ENCODE measurements around the gene CDH4. TPM values are rescaled to one million over a fixed set of nuclear protein-coding genes. Genes with fewer than 3 reads are reported as not detected.

Gene CDH4
- total and polyA plus RNA-seq, 10 donors = 0.30 to 20.1 (median 7.7) TPM

- Histone ChIP-seq H3K36me3 (no peaks in the 10 kb centered on the region), H3K4me3 (no peak overlapping the region), H3K9me3 (peaks cover 0 to 34% (median 0%) of the 10 kb centered on the region in 8 donors), H3K27me3 (replicated peaks in 1 of 7) (no peaks in the 10 kb centered on the region), H3K4me1 (no peaks in the 10 kb centered on the region), H3K27ac (no peak overlapping the region)
- no peak for DNase-seq
- 78 to 88% (median 86%) methylated on average over 6 to 10 of the region's 10 CpGs for WGBS, 5 donors
- no peak for TF ChIP-seq CTCF (IDR thresholded peaks at IDR 0.05 in 8 of 11, conservative IDR thresholded peaks at IDR 0.05 in 3 of 11)
- no peak for TF ChIP-seq POLR2AphosphoS5 (IDR thresholded peaks at IDR 0.05)
- TF ChIP-seq POLR2A (IDR thresholded peaks at IDR 0.05) = no peak
- intact Hi-C loops (cut with DNase I; ENCODE audit: low total_unique reads) = no loop called here
Measured at GRCh38 chr20:61493798-61494305, 241.8 kb downstream of the CDH4 start.

GRCh38 chr20:61494763-61495575 lies 242.9 kb downstream of the CDH4 start:
- TF ChIP-seq CTCF (IDR thresholded peaks at IDR 0.05 in 8 of 11, conservative IDR thresholded peaks at IDR 0.05 in 3 of 11) (no peak), POLR2AphosphoS5 (IDR thresholded peaks at IDR 0.05) (no peak), POLR2A (IDR thresholded peaks at IDR 0.05) (no peak)
- DNase-seq = no peak
- intact Hi-C loops (cut with DNase I; ENCODE audit: low total_unique reads) = no loop called here

GRCh38 chr20:61497029-61497627 lies 245.1 kb downstream of the CDH4 start:
- Histone ChIP-seq H3K27ac (no peak overlapping the region), H3K4me3 (no peak overlapping the region), H3K36me3 (no peaks in the 10 kb centered on the region), H3K4me1 (peaks cover 0 to 22% (median 6%) of the 10 kb centered on the region in 6 donors), H3K27me3 (replicated peaks in 1 of 7) (no peaks in the 10 kb centered on the region), H3K9me3 (peaks cover 0 to 24% (median 0%) of the 10 kb centered on the region in 8 donors)
- no peak for DNase-seq
- intact Hi-C loops (cut with DNase I; ENCODE audit: low total_unique reads) = no loop called here
- TF ChIP-seq POLR2AphosphoS5 (IDR thresholded peaks at IDR 0.05) (no peak), POLR2A (IDR thresholded peaks at IDR 0.05) (no peak), CTCF (IDR thresholded peaks at IDR 0.05 in 8 of 11, conservative IDR thresholded peaks at IDR 0.05 in 3 of 11) (no peak)
- WGBS, 5 donors = 32 to 47% (median 36%) methylated on average over 5 of the region's 5 CpGs

More at GRCh38 chr20:61494763-61495575, 242.9 kb downstream of the CDH4 start:
- peaks cover 0 to 34% (median 0%) of the 10 kb centered on the region in 8 donors for H3K9me3 ChIP-seq
- H3K36me3 ChIP-seq = no peaks in the 10 kb centered on the region
- peaks cover 0 to 3% (median 0%) of the 10 kb centered on the region in 6 donors for H3K4me1 ChIP-seq
- H3K27me3 ChIP-seq (replicated peaks in 1 of 7) = no peaks in the 10 kb centered on the region
- WGBS, 5 donors = 81 to 83% (median 82%) methylated on average over 16 to 22 of the region's 22 CpGs
- no peak overlapping the region for H3K4me3 ChIP-seq
- no peak overlapping the region for H3K27ac ChIP-seq
